Cerebellar cortex (tissue), 1 donor: ENCODE data around the gene ABHD14A.
A peak's percentile ranks its signal among the peaks of the same experiment; 100 is the strongest.
"Not testable (repeated sequence)": the region's sequence is repeated elsewhere in the genome, so short reads cannot be mapped to it uniquely, and the experiment has no call there.

Experiments
- DNase-seq: peaks from one replicate; pipeline ENCODE4 v3.0.0-alpha.2; 2015; ENCODE audit warnings: low spot score

Gene ABHD14A

DNA sequence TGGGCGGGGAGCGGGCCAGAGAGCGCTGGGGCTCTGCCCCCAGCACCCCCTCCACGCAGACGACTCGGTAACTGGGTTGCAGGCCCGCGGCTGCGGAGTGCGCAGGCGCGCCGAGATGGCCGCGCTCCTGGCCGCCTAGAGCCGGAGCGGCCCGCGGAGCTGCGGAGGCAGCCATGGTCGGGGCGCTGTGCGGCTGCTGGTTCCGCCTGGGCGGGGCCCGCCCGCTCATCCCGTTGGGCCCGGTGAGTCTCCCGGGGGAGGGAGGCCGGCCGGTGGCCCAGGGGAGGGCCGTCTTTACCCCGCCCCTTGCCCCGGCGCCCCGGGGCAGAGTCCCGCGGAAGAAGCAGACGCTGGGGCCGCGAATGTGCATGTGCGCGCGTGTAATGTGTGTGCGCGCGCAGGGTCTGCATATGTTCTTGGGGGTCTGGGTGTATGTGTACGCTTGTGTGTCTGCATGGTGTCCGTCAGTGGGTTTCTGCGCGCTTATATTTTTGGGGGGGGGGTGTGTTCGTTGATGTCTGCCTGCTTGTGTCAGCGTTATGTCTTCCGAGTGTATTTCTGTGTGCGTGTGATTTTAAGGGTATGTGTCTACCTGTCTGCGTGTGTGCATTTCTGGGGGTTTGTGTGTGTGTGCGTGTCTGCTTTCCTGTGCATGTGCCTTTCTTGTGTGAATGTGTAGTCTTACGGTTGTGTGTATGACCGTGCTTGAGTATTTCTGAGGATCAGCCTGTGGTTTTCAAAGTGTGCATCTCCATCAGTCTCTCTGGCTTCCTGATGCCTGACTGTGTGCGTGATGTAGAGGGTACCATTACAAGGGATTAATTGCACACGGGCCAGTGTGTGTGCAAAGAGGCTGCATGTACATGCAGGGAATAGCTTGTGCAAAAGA lies at the start of gene ABHD14A:
Gene ABHD14A (plus strand): TSS at position 102 of the 889 bp plus-strand sequence. CDS start 72 bp downstream, at position 174.
- DNase-seq, result peak; percentile 78

GRCh38 chr3:51927061-51927977 lies 47.5 kb upstream of the ABHD14A start:
- DNase-seq, result no peak

DNA sequence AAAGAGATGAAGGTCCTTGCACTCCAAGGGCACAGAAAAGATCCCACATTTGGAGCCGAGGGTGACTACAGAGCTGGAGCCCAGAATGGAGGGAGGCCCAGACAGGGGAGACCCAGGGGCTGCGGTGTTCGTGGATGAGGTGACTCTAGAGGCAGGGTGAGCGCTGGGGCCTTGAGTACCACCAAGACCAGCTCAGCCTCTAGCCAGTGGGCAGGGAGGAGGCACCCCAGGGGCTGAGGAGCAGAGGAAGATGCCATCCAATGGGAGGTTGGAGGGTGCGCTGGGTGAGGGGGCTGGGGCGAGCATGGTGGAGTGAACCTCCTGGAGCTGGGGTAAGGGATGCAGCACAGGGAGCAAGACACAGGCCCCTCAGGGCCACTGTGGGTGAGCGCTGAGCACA lies 46.4 kb upstream of the ABHD14A start:
- no peak for DNase-seq

- DNase-seq, result not testable (repeated sequence)
These were observed 45.9 kb upstream of the ABHD14A start for GRCh38 chr3:51928981-51929380.

- no peak for DNase-seq
These were observed 45.4 kb upstream of the ABHD14A start for GRCh38 chr3:51929420-51930003.

DNA sequence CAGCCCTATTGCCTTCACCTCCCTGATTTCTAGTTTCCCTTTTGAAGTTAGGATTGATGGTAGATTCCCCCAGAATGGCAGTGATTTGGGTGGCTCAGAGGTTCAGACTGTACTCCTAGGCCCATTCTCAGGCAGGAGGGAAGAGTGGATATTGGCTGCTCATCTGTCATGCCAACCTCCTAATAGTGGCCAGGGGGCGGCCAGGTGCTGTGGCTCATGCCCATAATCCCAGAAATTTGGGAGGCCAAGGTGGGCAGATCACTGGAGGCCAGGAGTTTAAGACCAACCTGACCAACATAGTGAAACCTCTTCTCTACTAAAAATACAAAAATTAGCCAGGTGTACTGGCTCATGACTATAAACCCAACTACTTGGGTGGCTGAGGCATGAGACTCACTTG lies 44.4 kb upstream of the ABHD14A start:
- DNase-seq, result no peak

GRCh38 chr3:51931756-51932155 lies 43.1 kb upstream of the ABHD14A start:
- no peak for DNase-seq

- no peak for DNase-seq
These were observed 42.1 kb upstream of the ABHD14A start for GRCh38 chr3:51932471-51933370.

GRCh38 chr3:51933471-51934138 lies 41.3 kb upstream of the ABHD14A start:
- DNase-seq, result no peak

DNA sequence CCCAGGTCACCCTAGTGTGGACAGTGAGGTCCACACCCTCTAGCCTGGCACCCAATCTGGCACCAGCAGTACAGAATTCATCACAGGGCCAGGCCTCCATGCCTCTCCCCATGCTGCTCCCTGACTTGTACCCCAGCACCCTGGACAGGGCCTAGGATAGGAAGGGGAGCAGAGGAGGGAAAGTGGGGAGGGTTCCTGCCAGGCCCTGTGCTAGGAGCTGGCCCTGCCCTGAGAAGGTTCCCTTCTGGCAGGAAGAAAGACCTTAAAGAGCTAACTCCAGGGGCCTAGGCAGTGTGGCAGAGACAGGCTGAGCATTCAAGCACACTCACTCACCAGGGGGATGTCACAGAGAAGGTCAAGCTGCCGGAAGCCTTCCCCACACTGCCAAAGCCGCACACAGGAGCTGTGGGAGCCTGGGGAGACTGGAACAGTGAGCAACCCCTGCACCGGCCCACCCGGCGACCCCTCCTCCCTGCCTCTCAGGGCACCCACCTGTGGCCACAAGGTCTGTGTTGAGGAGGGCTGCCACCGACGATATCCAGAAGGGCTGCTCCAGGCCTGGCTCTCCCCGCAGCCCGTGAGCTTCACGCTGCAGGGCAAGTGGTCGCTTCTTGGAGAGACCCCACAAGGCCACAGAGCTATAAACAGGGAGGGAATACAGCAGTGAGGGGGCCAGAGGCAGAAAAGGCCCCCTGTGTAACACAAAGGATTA lies 40.6 kb upstream of the ABHD14A start:
- DNase-seq, result no peak

- DNase-seq, result no peak
These were observed 39.6 kb upstream of the ABHD14A start for GRCh38 chr3:51934991-51935885.

- DNase-seq, result no peak
These were observed 38.7 kb upstream of the ABHD14A start for GRCh38 chr3:51935886-51936755.

DNA sequence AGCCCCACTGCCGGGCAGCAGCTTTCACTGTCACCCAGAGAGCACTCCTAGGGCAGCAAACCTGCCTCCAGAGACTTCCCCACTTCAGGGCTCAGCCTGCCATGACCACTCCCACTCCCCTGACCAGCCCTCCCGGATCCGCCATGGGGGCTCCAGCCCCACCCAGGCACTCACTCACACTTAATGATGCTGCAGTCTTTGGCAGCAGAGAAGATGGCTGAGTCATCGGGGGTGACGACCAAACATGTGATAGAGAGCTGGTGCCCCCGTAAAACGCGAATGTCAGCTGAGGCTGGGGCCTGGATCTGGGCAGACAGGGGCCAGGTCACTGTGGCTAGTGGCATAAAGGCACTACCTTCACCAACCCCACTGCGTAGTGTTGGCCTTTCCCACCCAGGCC lies 37.9 kb upstream of the ABHD14A start:
- no peak for DNase-seq

DNA sequence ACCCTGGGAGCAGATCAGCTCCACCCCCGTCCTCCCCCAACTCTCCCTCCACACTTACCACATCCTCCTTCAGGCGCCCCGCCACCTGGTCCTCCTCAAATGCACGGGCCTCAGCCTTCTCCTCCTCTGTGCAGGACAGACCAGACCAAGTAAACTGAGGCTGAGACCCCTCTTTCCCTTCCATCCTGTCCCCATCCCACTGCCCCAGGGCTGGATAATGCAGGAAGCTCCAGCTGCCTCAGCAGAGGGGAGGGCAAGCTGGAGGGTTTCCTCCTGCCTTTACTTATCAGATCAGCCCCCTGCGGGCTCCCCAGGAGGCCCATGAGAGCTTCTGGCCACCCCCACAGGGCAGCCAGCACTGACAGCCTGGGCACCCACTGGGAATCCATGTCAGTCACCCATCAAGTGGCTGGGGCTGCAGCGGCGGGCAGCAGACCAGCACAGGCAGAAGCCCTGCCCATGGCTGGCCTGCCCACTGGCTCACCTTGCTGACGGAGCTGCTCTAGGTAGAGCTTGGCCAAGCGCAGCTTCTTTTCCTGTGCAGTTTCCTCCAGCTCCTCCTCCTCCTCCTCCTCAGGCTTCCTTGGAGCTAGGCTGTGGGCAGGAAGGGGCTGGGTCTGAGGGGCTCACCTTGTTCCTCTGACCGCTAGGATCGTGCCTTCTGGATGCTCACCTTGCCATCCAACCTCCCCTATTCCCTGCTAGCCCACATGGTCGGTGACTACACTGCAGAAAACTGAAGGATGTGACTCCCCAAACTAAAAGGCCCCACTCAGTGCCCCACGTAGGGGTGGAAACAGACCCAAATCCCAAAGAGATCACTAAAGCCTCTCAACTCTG lies 37.0 kb upstream of the ABHD14A start:
- no peak for DNase-seq

- no peak for DNase-seq
These were observed 36.0 kb upstream of the ABHD14A start for GRCh38 chr3:51938780-51939425.

DNA sequence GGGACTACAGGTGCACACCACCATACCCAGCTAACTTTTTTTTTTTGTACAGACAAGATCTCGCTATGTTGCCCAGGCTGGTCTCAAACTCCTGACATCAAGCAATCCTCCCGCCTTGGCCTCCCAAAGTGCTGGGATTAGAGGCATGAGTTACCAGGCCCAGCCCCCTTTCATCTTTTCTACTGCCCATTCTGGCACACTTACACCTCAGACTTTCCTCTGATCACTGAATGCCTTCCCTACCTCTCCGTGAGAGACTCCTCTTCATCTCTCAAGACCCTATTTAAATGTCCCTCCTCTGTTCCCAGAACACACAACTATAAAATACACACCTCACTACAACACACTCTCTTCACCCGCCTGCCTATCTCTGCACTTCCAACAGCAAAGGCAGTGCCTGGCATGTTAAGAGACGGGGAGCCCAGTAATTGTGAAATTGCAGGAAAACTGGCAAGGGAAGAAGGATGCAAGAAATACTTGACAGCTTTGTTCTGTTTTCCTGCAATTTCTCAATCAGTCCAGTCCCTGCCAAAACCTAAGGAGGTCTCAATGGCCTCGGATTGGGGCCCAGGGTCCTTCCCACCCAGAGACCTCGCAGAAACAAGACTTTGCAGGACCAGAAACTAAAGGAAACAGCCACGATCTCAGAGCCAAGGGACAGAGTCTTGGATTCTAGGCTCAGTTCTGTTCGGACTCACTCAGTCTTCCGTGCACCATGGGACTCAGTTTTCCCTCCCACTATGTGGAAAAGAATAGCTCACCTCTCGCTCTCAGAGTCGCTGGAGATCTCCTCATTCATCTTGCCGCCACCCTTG lies 34.0 kb upstream of the ABHD14A start:
- DNase-seq, result no peak
